Measurements from ENCODE around the gene SENP2.
"Not testable (repeated sequence)": the region's sequence is repeated elsewhere in the genome, so short reads cannot be mapped to it uniquely, and the experiment has no call there.

Gene SENP2

DNA sequence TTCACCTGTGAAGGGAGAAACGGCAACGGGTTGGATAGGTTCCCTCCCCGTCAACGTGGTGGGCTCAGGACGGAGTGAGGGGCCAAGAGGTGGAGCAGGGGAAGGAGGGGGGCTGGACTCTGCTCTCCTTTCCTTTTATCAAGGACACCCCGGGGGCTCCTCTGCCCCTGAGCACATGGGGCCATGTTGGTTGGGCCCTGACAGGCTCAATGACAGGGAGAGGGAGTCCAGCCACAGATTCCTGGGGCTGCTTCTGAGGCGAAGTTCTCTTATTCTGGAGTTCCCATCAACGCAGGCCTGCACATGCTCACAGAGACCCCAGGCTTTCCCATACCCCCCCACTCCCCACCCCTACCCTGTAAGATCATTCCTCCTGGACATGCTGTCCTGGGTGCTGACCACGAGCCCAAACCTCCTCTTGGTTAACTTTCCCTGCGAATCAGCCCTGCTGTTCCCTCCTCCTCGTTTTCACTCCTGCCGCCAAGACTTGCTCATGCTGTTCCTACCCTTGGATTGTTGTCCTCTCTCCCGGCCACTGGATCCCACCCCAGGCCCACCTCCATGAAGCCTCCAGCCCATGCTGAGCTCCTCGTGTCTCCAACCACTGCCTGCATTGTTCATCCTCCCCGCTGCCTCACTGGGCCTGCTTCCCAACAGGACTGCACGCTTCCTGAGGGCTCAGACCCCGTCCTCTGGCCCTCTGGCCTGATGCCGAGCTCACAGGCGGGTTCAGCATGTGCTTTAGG, 61.2 kb downstream of the SENP2 start:
- no peak for DNase-seq (ENCODE audit: low read depth, low spot score)

GRCh38 chr3:185647880-185648210, 61.8 kb downstream of the SENP2 start:
- no peak for DNase-seq (ENCODE audit: low read depth, low spot score)

DNA sequence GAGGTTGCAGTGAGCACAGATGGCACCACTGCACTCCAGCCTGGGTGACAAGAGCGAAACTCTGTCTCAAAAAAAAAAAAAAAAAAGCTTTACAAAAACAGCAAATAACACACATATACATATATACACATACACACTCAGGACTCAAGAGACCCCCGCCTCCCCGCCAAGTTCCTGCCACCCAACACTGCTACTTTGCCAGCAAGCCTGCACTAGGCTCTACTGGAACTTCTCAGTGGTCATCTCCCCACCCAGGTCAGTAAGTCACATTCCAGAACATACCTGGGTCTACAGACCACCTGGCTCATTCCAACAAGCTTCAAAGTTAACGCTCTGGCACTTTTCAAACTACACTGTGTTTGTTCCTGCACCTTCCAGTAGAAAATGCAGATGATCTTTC, 62.3 kb downstream of the SENP2 start:
- no peak for DNase-seq (ENCODE audit: low read depth, low spot score)

DNA sequence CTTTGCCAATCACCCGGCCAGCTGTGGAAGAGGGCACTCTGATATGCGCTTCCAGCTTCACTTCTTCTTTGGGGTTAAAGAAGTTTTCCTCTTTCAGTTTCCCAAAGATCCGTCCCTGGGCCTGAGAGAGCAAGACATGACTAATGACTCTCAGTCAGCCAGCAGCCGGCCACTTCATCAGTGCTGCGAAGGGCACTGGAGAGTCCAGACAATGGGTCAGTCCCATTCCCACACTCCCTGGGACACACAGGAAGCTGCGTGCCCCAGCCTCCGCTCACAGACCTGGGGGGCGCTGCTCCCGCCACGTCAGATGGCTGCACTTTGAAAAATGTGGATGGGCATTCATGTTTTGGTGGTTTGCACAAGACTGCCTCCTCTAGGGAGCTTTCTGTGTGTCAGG, 63.3 kb downstream of the SENP2 start:
- DNase-seq (ENCODE audit: low read depth, low spot score): no peak

- DNase-seq (ENCODE audit: low read depth, low spot score): no peak
Measured at GRCh38 chr3:185651971-185652370, 65.9 kb downstream of the SENP2 start.

GRCh38 chr3:185653949-185654757, 68.1 kb downstream of the SENP2 start:
- no peak for DNase-seq (ENCODE audit: low read depth, low spot score)

DNA sequence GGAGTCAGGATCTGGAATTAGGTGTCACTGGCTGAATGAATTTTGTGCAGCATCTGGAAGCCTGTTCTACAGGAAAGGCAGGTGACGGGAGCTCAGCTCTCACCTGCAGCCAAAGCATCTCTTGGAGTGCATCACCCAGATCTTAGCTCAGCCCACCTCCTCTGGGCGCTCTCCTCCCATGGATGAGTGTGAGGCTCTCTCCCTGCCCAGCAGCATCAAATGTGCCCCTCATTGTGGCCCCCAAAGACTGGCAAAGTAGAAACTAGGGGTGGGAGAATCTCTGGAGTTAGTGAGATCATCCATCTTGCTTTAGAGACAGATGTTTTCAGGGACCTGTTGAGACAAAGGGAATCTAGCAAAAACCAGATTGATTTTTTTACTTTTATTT, 68.7 kb downstream of the SENP2 start:
- no peak for DNase-seq (ENCODE audit: low read depth, low spot score)

DNA sequence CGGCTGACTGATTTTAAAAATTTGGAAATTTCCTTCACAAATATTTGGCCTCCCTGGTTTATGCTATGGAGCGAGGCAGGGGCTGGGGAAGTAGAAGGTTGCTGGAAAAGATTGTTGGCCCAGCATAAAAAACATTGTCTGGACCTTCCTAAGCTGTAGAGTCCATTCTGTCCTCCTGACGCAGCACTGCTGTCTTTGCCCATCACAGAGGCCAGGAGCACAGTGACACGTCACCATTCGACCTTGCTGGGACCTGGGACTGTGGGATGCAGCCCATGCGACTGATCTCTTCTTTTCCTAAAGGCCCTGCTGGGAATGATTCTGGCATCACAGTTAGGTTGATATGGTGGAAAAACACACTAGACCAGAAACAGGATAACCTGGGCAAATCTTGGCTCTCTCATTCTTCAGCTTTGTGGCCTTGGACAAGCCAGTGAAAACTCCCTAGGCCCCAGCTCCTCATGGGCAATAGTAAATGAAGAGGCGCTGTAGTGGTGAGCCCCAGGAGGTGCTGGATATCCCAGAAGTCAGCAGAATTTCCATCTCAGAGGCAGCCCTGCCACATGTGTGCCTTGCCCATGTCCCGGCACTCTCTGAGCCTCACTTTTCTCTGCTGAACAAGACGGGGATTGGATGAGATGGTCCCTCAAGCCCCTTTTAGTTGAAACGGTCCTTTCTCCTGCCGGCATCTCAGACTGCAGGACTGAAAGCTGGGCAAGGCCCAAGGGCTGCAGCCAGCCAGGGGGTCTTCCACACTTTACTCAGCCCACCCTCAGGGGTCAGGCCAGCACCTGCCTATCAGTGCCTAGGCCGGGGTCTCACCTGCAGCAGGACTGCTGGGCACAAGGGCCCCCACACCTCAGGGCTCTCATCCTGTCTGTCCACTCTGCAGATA, 69.6 kb downstream of the SENP2 start:
- DNase-seq (ENCODE audit: low read depth, low spot score): no peak

DNA sequence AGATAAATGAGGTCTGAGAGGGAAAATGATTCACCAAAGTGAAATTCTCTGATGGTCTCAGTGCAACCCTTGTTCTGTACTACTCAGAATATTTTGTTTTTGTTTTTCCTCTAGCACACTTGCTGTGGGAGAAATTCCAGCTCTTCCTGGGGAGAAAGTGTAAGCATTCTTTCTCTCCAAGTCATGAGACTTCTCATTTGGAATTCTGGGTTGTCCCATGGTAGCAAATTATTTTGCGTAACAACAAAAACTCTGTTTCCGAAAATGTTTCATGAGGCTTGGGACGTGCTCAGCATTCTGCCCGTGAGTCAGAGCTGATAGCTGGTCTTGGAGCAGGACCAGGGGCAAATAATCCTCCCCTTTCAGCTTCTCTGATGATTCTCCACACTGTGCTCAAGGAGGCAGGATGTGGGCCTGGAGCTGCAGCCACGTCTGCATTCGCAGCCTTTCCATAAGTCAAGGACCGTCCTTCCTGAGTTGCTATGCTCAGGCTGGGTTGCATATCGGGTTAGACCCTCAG, 70.3 kb downstream of the SENP2 start:
- no peak for DNase-seq (ENCODE audit: low read depth, low spot score)

- no peak for DNase-seq (ENCODE audit: low read depth, low spot score)
Measured at GRCh38 chr3:185657211-185657610, 71.1 kb downstream of the SENP2 start.

GRCh38 chr3:185657691-185658503, 71.8 kb downstream of the SENP2 start:
- DNase-seq (ENCODE audit: low read depth, low spot score): no peak

DNA sequence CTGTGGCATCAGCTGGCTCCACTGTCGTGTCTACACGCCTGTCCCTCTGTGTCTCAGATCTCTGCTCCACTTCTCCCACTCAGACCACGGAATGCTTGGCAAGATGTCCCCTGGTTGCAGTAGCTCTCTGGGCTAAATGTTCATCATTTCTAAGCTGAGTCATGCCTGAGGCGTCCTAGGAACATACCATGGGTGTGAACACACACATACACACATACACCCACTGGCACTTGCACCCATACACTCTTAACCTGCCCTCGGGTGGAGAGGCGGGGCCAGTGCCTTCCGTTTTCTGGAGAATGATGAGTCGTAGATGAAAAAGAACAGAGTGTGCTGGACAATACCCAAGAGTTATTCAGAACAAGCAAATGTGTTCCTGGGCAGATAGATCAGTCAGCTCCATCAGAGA, 72.4 kb downstream of the SENP2 start:
- DNase-seq (ENCODE audit: low read depth, low spot score): no peak

DNA sequence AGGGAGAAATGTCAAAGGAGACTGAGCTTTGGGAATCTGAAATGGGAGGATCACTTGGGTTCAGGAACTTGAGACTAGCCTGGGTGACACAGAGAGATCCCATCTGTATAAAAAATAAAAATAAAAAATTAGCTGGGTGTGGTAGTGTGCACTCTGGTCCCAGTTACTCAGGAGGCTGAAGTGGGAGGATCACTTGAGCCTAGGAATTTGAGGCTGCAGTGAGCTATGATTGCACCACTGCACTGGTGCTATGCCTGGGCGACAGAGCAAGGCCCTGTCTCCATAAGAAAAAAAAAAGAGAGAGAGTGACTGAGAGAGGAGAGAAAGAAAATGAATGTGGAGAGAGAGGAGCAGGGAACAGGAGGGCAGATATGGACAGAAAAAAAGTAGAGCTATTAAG, 72.8 kb downstream of the SENP2 start:
- no peak for DNase-seq (ENCODE audit: low read depth, low spot score)

DNA sequence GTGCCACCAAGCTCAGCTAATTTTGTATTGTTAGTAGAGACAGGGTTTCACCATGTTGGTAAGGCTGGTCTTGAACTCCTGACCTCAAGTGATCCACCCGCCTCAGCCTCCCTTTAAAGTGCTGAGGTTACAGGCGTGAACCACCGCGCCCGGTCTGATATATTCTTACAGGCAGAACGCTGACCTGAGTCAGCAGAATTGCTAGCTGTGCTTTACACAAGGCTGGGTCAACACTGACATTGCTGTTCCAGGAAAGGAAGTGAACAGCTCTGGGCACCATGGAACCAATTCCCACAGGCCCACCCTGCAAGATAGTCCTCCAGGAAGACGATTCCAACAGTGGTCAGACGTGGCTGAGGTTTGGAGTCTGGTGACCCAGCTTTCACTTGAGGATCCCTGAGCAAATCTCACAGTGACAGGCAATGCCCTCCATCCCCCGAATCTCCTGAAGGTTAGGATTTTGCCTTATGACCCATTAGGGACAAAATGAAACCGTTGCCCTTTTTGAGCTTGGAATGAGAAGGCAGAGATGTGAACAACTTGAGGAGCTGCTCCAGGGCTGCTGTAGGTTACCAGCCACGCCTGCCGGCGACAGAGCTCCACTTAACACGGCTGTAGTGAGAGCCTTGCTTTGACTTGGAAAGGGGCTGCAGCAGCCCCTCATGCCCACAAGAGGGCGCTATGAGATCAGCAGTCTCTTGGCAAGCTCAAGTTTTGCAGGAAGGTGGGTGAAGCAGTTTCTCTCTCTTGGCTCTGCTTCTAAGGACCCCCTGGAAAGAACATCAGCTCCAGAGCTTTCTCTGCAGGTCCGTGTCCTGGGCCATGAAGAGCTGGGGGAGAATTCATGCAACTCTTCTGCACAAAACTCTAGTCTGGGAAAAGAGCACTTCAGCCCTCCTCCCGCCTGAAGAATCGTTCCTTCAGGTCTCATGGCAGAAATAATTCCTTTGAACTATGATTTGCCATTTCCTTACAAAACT, 74.1 kb downstream of the SENP2 start:
- DNase-seq (ENCODE audit: low read depth, low spot score): peak; percentile 34

GRCh38 chr3:185661296-185661695, 75.2 kb downstream of the SENP2 start:
- not testable (repeated sequence) for DNase-seq (ENCODE audit: low read depth, low spot score)

- DNase-seq (ENCODE audit: low read depth, low spot score): no peak
Measured at GRCh38 chr3:185661772-185662171, 75.7 kb downstream of the SENP2 start.

DNA sequence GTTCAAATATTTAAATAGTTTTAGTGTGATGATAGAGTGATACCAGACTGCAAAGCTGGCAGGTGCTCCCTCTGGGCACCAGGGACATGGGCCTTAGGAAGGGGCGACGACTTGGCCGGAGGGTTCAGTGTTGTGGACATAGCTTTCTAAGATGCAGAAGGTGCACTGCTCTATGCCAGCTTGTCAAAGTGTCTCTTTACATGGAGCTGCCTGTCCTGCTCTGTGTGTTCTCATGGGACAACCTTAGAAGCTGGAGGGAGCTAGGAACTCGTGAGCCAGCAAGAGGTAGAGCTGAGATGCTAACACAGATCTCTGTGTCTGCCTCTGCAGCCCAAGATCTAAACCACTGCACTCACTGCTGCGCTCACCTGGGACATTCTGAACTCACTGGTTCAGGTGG, 77.8 kb downstream of the SENP2 start:
- DNase-seq (ENCODE audit: low read depth, low spot score): no peak

- DNase-seq (ENCODE audit: low read depth, low spot score): no peak
Measured at GRCh38 chr3:185667574-185667973, 81.5 kb downstream of the SENP2 start.

DNA sequence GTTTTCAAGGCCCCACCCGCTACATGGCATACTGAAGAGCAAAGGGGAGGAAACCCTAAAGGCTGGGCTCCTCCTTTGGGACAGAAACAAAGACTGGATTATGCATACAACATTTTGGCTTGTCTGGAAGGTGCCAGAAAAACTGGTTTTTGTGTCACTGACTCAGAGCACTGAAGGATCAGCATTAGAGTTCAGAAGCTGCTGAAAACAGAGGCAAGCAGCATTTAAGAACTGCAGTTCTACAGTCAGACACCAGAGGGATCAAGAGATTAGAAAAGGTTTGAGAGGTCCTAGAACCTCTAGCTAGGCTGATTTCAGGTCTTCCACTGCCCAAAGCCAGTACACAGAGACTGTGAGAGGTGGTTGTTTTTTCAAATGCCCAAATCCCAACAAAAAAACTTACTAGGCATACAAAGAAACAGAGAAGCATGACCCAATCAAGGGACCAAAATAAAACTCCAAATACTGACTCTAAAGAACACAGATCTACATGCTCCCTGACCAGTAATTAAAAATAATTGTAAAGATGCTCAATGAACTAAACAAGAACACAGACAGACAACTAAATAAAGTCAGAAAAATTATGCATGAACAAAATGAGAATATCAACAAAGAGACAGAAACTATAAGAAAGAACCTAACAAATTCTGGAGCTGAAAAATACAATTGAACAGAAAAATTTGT, 91.2 kb downstream of the SENP2 start:
- DNase-seq (ENCODE audit: low read depth, low spot score): no peak
